Measurements from ENCODE around the gene SRRM2.

Gene SRRM2

DNA sequence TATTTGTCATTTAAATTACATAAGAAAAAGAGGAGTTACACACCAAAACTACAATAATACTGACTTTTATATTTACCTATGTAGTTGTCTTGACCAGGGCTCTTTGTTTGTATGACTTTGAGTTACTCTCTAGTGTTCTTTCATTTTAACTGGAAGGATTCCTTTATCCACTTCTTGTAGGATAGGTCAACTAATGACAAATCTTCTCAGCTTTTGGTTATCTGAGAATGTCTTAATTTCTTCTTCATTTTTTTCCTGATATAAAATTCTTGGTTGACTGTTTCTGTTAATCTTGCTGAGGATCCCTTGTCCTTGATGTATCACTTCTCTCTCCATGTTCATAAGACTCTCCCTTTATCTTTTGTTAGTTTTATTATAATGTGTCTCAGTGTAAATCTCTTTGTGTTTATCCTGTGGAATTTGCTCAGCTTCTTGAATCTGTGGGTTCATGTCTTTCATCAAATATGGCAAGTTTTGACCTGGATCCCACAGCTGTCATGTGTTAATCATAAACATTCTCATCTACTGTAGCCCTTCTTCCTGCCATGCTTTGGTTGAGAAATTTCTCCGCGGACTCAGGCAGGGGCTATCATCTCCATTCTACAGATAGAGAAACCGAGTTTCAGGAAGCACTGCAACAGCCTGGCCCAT is 51.2 kb downstream of the SRRM2 start:
- DNase-seq = no peak

DNA sequence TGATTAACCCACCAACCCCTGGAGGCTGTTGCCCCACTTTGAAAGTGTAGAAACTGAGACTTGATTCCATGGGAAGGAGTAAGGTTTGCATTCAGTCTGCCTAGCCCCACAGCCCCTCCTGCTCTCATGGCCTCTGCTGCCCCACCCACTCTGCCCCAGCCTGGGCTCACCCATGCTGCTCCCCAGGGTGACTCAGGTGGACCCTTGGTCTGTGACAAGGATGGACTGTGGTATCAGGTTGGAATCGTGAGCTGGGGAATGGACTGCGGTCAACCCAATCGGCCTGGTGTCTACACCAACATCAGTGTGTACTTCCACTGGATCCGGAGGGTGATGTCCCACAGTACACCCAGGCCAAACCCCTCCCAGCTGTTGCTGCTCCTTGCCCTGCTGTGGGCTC is 52.3 kb downstream of the SRRM2 start:
- no peak for DNase-seq

DNA sequence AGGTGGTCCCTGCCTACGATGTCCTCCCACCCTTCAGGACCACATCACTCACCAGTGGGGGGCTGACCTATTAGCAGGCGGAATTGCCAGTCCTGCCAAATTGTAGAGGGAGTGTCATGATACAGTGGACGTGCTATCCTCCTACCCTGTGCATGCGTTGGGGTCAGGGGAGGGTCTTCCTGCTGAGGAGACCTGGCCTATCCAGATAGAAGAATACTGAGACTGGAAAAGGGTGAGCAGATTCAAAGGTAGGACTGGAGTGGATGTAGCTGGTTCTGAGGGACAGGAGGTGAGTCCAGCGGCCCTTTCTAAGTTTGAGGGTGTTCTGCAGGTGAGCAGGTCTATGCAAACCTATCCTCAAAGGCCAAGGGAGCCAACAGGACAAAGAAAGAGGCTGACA is 53.8 kb downstream of the SRRM2 start:
- no peak for DNase-seq

DNA sequence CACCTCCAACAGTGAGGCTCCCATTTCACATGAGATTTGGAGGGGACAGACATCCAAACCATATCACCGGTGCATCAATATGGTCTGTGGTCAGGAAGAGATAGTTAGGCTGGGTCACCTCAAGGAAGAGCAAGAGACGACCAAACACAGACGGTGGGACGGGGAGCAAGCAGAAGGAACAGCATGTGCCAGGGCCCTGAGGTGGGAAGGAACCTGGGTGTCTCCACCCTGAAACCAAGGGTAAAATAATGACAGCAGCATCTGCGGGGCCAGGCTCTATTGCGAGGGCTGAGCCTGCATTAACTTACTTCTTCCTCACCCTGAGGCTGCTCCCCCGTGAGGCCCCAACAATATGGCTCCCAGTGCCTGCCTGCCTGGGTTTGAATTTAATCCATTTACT is 55.7 kb downstream of the SRRM2 start:
- DNase-seq = no peak

DNA sequence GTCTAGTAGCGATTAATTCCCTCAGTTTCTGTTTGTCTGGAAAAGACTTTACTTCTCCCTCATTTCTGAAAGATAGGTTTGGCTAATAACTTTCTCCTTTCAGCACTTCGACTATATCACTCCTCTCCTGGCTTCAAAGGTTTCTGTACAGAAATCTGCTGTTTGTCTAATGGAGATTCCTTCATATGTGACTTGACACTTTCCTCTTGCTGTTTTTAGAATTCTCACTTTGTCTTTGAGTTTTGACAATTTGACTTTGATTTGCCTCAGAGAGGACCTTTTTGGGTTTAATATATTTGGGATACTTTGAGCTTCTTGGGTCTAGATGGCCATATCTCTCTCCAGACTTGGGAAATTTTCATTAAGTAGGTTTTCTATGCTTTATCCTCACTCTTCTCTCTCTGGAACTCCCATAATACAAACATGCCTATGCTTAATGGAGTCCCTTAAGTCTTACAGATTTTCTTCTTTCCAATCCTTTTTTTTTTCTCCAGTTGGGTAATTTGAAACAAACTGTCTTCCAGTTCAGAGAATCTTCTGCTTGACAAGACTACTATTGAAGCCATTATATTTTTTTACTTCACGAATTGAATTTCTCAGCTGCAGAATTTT is 56.8 kb downstream of the SRRM2 start:
- no peak for DNase-seq

DNA sequence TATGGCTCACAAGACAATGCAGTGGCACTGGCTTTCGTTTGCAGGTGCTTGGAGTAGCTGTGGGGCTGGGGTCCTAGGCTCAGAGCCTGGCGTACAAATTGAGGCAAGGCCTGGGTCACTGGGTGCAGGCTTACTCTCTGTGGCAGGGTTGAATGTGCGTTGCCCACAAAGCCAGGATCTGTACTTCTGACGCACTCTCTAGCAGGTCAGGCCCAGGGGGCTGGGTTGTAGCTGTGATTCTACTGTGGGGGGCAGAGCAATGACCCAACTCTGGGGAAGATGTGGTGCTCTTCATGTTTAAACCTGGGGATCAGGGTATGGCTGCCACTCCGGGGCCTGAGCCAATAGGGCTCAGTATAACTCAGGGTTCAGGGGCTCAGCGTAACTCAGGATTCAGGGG is 58.2 kb downstream of the SRRM2 start:
- no peak for DNase-seq

DNA sequence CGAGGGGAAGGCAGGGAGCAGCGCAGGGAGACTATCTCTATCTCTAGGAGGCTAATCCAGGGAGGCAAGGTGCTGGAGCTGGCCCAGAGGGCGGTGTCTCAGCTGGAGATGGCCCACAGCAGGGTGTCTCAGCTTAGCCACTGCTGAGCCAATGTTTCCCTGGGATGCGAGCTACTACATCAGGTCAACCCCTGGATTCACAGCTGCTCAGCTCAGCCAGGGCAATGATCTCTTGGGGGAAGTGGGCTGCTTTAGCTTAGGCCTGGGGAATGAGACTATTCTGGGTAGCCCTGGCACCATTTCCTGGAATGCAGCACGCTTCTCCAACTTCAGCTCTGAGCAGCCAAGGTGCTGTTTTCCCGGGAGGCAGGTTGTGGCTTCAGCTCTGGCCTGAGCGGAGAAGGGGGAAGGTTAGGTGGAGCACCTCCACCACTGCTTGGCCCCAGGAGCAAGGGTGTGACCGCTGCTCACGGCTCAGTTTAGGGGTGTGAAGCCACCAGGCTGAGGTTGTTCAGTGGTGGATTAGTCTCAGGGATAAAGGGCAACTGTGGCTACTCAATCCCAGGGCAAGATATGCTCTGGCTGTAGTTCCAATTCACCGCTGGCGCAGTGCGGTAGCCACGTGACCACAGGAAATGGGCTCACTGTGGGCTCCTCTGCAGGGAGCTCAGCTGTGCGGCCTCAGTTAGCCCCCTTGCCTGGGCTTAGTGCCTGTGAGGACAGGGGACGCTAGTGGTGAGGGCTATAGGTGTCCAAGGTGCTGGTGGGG is 59.4 kb downstream of the SRRM2 start:
- DNase-seq = no peak

DNA sequence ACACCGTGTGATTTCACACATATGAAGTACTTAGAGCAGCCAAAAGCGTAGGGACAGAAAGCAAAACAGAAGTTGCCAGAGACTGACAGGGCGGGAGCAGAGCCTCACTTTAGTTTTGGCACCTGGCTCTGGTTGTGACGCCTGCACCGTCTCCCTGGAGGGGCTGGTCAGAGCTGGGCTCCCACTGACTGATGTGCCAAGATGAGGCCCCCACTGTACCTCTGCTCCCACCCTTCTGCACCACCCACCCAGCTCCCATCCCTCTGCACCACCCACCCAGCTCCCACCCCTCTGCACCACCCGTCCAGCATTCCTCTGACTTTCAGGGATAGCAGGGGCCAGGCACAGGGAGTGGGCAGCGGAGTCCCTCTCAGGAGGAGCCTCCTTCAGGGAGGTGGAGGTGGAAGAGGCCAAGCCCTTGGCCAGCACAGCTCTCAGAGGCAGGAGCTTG is 61.4 kb downstream of the SRRM2 start:
- peak in 1 of 3 donors; percentile 21 for DNase-seq

DNA sequence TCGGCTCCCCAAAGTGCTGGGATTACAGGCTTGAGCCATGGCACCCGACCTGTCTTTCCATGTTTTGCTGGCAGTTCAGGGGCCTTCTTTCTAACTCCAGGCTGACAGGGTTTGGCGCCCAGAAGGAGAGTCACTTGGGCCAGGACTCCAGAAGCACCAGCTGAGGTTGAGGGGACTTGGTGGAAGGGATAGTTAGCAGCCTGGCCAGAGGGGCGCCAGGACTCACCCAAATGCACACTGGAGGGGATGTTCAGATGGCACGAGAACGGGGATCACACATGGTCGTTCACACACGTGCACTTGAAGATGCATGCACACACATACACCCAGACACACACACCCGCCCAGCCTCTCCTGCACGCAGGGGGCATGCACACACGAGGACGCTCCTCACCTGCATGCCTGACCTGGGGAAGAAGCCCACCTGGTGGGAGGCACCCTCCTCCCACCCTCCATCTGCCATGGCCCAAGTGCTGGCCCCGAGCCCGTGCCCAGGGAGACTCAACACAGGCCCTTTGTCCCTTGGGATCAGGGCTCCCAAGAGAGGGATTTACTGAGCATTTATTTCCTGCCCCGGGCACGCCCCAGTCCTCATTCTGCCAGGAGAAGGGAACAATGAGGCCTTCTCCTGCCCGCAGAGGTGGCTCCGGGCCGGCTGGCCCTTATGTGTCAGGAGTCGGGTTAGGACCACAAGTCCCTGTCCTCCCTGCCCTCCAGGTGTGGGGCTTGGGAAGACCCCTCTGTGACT is 62.3 kb downstream of the SRRM2 start:
- no peak for DNase-seq

DNA sequence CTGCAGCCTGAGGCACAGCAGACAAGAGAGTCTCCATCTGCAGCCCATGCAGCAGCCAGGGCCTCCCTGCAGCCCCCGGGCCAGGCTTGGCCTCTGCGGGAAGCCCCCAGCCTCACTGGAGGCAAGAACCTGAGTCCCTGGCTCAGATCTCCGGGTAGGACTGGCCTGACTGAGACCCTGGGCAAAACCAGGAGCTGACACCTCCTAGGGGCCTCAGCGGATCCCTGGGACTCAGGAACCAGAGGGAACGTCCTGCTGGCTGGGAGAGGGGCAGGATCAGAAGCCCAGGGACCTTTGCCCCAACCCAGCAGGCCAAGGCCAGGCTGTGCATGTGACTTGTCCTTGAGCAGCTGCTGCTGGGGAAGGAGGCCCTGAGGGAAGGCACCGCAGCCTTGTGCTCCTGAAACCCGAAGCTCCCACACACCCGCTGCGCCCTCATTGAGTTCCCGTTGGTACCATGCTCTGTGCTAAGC is 62.9 kb downstream of the SRRM2 start:
- no peak for DNase-seq

DNA sequence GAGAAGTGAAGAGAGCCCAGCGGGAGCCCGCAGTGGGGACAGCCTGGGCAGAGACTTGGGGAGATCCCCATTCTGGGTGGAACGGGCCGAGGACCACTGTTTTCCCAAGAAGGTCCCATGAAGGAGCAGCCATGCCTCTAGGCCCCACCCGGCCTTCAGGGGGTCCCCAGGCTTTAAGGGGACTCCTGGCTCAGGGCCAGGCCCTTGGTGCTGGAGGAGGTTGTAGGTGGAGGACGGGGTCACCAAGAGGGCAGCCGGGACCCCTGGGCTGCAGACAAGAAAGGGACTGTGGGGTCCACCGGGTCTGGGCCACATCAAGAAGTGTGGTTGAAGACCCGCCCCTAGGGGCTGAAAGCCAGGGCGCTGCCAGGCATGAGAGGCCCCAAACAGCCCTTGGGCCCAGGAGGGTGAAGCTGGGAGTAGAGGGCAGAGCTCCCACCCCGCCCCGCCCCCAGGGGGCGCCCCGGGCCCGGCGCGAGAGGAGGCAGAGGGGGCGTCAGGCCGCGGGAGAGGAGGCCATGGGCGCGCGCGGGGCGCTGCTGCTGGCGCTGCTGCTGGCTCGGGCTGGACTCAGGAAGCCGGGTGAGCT is 64.4 kb downstream of the SRRM2 start, which contains the start of gene PRSS21:
TSS of gene PRSS21 (plus strand) at position 487 of the 589 bp plus-strand sequence. CDS start at position 519, 32 bp downstream.
- peak in 1 of 3 donors; percentile 28 for DNase-seq

DNA sequence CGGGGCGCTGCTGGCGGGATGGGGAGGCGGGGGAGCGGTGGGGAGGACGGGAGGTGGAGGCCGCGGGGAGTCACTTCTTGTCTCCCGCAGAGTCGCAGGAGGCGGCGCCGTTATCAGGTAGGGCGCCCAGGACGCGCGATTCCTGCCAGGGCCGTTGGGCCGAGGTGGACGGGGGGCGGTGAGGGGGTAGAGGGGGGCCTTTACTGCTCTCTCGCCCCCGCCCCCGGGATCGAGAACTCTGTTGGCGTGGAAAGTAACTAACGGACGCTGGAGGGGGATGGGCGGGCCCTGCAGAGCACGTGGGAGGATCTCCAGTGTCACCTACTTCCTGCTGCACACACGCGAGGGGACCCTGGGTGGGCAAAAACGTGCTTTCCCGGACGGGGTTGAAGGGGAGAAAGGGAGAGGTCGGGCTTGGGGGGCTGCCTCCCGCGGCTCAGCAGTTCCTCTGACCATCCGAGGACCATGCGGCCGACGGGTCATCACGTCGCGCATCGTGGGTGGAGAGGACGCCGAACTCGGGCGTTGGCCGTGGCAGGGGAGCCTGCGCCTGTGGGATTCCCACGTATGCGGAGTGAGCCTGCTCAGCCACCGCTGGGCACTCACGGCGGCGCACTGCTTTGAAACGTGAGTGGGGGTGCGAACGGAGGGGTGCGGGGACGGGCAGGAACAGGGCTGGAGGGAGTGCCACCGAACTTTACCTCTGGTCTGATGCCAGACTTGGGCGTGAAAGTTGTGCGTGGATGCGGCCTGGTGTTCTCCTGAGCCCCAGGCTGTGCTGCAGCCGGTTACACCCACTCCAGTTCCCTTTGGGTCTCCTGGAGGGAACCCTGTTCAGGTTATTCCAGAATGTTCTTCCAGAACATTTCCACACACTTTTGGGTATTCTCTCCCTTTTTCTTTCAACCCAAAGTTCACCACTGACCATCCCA is 65.2 kb downstream of the SRRM2 start:
- no peak for DNase-seq

DNA sequence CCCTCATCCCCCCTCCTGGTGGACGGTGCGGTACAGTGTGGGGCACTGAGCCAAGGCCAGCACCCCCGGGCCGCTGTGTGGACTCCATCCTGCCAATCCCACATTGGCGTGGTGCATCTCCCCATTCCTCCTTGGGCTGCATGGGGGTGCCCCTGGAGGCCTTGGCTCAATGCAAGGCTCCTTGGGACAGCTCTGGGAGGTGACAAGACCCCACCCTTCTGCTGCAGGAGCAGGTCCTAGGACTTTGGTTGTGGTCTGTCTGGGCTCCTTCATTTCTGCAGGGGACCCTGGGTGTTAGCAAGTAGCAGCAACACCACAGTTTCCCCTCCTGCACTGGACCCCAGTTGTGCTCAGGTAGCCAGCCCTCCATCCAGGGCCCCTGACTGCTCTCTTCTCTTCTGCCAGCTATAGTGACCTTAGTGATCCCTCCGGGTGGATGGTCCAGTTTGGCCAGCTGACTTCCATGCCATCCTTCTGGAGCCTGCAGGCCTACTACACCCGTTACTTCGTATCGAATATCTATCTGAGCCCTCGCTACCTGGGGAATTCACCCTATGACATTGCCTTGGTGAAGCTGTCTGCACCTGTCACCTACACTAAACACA is 65.9 kb downstream of the SRRM2 start:
- DNase-seq = no peak

DNA sequence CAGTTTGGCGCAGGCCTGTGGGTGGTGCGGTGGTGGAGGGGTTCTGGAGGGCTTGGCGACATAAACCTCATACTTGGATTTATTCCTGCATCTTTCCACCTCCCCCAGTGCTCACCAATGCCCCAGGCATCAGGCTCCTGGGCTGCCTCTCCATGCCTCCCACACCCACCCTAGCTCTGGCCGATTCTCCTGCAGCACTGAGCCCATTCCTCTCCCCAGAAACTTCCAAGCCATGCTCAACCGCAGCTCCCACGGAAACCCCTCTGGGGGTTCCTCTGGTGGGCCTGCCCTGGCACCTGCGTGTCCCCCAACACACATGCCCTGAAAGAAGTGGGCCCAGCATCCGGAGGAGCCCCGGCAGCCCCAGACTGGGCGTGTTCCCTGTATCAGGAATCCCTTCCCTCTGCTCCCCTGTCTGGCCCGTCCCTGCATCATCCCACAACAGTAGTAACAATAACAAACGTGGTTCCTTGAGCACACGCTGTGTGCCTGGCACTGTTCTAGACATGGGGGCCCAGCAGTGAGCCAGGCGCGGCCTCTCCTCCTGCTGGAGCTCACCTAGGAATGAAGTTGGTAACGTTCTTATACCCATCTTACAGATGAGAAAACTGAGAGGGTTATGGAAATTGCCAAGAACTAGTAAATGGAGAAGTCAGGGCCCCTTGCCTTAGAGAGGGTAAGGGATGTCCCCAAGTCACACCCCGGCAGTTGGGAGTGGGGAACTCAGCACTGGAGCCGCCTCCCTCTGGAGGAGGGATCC is 66.9 kb downstream of the SRRM2 start:
- no peak for DNase-seq

DNA sequence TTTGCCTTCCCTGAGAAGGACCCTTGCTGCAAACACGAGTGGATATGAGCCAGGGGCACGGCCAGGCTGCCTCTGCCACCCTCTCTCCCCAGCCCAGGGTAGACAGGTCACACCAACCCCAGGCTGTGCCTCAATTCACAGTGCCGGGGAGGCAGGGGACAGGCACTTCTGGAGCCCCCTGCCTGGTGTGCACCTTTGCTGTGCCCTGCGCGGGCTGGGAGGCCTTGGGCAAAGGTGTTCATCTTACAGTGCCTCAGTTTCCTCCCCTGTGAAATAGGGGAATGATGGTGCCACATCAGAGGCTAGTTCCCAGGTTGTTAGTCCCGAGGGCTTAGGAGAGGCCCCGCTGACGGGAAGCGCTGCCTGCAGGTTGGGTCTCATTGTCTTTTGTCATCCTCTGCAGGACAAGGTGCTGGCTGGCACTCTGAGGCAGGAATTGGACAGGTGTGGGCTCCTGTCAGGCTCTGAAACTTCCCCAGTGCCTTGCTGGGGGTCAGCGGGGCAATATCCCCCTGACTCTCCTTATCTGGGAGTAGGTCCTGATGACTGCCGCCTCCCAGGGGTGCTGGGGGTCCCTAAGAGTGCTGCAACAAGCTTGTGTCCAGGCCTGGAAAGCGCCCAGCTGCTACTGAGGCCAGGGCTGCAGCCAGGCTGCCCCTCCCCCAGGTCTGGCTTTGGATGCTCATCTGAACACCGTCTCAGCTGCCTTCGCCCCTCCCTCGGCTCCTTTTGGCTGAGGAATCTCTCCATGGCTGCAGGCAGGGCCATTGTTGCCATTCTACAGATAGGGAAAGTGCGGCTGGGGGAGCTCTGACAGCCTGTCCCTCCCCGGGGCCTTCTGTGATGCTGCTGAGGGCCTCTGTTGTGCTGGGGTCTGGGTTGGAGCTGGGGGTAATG is 67.7 kb downstream of the SRRM2 start:
- no peak for DNase-seq

Data from suppressor macrophage treated with lipopolysaccharide for 1 hour (primary cell).